Subcutaneous adipose tissue (tissue), 4 donors: ENCODE data around the gene ERCC6. TPM values are rescaled to one million over a fixed set of nuclear protein-coding genes. Genes with fewer than 3 reads are reported as not detected.

Experiments
- total RNA-seq, 4 donors: library from RNA; depleted of rRNA; stranded (reverse); fragments of >200 nt; gene quantifications; one replicate each; pipeline ENCODE4 v1.1.0, GENCODE V29; 2016
- TF ChIP-seq, protein P1 (sequence below): fragments of 450-650 bp; IDR thresholded peaks from one replicate; pipeline ENCODE4 v1.5.1; 2016; ENCODE audit warnings: low read depth, mild to moderate bottlenecking, control low read depth, antibody characterized with exemption, moderate library complexity

Gene ERCC6
- total RNA-seq, 4 donors from 2014 or later = 12.7 to 20.6 (median 17.1) TPM

DNA sequence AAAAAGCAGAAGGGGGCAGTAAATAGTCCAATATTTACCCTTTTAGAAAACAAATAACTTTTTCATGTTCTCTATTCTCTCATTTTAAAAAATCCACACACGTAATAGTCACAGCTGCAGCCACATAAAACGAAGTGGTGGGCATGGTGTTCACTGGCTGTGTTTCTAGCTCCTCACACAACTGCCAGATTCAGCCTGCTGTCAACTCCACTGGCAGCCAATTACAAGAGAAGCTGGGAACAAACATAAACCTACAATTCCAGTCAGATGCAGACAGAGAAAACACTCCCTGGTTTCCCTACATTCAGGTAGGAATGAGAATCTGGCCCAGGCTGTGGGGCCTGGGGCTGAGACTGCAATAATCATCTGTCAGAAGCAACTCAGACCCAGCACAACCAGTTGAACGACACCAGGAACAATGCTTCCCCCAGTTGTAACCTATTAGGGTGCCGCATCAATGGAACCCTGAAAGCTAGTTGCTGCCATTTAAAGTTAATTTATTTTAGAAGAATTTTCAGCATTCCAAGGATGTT, 29.1 kb downstream of the ERCC6 start:
- TF ChIP-seq, protein P1, sequence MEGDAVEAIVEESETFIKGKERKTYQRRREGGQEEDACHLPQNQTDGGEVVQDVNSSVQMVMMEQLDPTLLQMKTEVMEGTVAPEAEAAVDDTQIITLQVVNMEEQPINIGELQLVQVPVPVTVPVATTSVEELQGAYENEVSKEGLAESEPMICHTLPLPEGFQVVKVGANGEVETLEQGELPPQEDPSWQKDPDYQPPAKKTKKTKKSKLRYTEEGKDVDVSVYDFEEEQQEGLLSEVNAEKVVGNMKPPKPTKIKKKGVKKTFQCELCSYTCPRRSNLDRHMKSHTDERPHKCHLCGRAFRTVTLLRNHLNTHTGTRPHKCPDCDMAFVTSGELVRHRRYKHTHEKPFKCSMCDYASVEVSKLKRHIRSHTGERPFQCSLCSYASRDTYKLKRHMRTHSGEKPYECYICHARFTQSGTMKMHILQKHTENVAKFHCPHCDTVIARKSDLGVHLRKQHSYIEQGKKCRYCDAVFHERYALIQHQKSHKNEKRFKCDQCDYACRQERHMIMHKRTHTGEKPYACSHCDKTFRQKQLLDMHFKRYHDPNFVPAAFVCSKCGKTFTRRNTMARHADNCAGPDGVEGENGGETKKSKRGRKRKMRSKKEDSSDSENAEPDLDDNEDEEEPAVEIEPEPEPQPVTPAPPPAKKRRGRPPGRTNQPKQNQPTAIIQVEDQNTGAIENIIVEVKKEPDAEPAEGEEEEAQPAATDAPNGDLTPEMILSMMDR = no peak

DNA sequence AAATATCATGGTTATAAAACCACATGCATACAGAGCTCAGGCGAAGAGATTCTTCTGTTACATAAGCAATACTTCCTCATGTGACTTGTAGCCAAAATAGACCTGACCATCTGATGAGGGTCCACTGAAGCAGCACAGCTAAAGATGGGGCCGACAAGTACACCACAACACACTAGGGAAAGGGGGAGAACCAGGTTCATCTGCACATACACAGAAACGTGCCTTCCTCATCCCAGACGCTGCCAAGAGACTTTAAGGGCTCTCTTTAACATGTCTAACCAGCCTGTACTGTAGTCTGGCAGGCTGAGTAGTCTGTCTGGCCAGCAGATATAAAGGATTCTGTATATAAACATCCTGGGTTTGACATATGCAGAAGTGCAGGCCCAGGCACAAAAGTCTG, 30.3 kb downstream of the ERCC6 start:
- TF ChIP-seq, protein P1 = no peak

DNA sequence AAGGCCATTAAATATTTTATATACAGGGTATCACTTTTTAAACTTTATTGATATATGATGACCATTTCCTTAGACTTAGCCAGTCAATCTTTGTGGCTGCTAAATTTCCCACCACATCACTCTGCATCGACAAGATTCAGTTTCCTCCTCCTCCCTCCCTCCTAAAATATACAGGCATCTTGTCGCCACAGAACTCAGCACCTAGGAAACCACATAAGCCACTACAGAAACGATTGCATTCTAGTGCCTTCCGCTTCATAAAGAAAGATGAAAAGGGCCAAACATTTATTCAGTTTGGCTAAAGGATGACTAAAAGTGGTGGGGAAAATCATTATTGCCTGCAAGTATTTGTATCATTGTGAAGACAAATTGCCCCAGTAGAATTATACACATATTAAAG, 30.7 kb downstream of the ERCC6 start:
- TF ChIP-seq, protein P1 = no peak

DNA sequence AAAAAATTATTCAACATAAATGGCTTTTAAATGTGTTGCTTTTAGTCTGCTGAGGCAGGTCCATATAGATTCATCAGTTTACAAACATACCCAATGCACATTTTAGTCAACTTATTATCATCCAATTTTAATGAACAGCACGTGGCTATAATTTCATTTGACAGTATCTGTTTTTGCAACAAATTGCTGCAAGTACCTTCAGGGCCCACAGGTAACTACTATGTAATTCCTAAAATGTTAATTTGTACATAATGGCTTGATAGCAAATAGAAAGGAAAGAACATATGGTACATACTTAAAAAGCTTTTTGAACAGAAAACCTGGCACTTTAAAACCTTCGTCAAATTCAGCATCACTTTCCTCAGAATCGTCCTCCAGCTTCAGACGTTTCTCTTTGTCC, 33.3 kb downstream of the ERCC6 start:
- TF ChIP-seq, protein P1 = no peak

DNA sequence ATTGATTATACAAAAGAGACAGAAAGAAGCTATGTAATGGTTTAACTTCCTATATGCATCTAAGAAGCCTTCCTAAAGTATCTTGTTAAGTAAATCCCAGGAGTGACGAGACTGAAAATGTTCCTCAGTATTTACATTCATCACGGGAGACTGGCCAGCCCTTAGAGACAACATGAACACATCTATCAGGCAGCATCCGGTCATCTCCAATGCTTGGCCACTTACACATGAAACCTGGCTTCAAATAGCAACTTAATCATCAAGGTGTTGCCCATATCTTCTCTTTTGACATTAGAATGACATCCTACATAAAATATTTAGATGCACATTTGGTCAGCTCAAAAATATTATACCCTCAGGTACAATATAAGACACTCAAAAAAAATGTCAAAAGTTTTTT, 33.8 kb downstream of the ERCC6 start:
- TF ChIP-seq, protein P1 = no peak

DNA sequence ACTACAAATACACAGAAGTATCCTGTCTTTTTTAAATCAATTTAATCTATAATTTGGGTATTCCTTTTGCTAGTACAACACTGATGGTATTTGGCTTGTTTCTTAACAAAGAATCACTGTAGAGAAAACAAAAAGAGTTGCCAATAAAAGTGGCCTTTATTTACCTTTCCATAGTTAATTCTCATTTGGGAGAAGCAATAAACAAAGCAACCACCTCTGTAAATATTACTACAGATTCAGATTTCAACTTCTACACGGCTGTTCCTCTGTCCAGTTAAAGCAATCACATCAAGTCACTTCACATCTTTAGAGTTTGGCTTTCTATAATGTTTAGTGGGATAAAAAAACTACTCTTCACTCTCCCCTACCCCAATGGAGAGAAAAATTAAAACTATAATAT, 34.4 kb downstream of the ERCC6 start:
- TF ChIP-seq, protein P1 = no peak

DNA sequence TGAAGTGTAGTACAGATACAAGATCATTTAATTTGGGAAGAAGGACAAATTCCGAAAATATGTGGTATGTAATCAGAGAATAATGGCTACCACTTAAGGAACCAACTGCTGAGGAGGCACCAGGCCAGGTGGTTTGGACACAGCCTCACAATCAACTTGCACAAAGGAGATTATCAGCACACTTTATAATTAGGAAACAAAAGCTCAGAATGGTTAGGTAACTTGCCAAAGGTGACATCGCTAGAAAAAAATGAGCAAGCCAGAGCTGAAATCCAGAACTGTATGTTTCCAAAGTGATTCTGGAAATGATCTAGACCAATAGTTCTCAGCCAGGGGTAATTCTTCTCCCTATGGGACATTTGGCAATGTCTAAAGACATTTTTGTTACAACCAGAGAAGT, 36.6 kb downstream of the ERCC6 start:
- TF ChIP-seq, protein P1 = no peak
